Esophagus muscularis mucosa (tissue), 3 donors: ENCODE measurements around the gene TTC3.
A peak's percentile ranks its signal among the peaks of the same experiment; 100 is the strongest.

Experiments used
- EP300 ChIP-seq: sonication (generic); formaldehyde crosslinking; IDR thresholded peaks from one replicate; pipeline ENCODE4 v1.6.1; 2017; ENCODE audit warnings: antibody characterized with exemption
- TF ChIP-seq, protein P1 (sequence below), 3 experiments: fragments of 200-600 bp in 2 of 3; fragments of 450-650 bp in 1 of 3; sonication (generic) in 2 of 3; IDR thresholded peaks; one replicate each; pipeline ENCODE4 v1.5.1; 2017 to 2019; ENCODE audit warnings: antibody characterized with exemption in 3 of 3, mild to moderate bottlenecking in 2 of 3, moderate library complexity in 1 of 3

GRCh38 chr21:37220981-37221664, 148.1 kb downstream of the TTC3 start:
- TF ChIP-seq, protein P1, sequence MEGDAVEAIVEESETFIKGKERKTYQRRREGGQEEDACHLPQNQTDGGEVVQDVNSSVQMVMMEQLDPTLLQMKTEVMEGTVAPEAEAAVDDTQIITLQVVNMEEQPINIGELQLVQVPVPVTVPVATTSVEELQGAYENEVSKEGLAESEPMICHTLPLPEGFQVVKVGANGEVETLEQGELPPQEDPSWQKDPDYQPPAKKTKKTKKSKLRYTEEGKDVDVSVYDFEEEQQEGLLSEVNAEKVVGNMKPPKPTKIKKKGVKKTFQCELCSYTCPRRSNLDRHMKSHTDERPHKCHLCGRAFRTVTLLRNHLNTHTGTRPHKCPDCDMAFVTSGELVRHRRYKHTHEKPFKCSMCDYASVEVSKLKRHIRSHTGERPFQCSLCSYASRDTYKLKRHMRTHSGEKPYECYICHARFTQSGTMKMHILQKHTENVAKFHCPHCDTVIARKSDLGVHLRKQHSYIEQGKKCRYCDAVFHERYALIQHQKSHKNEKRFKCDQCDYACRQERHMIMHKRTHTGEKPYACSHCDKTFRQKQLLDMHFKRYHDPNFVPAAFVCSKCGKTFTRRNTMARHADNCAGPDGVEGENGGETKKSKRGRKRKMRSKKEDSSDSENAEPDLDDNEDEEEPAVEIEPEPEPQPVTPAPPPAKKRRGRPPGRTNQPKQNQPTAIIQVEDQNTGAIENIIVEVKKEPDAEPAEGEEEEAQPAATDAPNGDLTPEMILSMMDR (IDR thresholded peaks at IDR 0.05): peak; percentile 16 to 62 (median 56)
- TF ChIP-seq EP300: no peak
